HG02938 (cell line): ENCODE data around the gene HCRTR1.
A peak's percentile ranks its signal among the peaks of the same experiment; 100 is the strongest.

Experiments used
- ATAC-seq: cut with Tn5 transposase; IDR thresholded peaks from one replicate; pipeline ENCODE4 v1.9.1; 2021; ENCODE audit warnings: mild to moderate bottlenecking, moderate library complexity; ENCODE audit not compliant: unreplicated experiment

The HCRTR1 gene

DNA sequence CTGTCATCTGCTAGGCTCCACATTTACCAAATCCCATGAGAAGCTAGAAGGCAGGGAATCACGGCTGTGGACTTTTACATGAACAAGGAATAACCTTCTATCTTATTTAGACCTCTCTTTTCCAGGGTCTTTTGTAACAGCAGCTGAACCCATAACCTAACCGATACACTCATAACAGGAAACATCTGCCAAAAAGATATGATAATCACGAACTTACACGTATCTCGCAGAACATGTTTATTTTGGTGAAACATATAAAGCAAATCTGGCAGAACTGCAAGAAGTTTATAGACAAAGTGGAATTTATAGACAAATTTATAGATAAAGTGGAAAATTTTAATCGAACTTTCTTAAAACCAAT, 20.8 kb upstream of the HCRTR1 start:
- no peak for ATAC-seq

DNA sequence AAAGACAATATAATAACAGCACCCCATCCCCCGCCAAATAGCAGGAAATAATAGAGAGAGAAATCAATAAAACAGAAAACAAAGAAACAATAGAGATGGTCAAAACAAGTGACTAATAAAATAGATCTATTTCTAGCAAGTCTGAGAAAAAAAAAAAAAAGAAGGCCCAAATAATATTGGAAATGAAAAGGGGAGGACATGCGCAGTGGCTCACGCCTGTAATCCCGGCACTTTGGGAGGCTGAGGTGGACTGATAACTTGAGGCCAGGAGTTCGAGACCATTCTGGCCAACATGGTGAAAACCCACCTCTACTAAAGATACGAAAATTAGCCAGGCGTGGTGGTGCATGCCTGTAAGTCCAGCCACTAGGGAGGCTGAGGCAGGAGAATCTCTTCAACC, 18.5 kb upstream of the HCRTR1 start:
- no peak for ATAC-seq

GRCh38 chr1:31600641-31601040, 16.8 kb upstream of the HCRTR1 start:
- no peak for ATAC-seq

GRCh38 chr1:31602081-31602480, 15.4 kb upstream of the HCRTR1 start:
- no peak for ATAC-seq

- ATAC-seq: peak; percentile 93
These were observed 11.5 kb upstream of the HCRTR1 start for GRCh38 chr1:31605908-31606427.

GRCh38 chr1:31607360-31607759, 10.1 kb upstream of the HCRTR1 start:
- no peak for ATAC-seq

GRCh38 chr1:31609514-31610118, 7.9 kb upstream of the HCRTR1 start:
- no peak for ATAC-seq

DNA sequence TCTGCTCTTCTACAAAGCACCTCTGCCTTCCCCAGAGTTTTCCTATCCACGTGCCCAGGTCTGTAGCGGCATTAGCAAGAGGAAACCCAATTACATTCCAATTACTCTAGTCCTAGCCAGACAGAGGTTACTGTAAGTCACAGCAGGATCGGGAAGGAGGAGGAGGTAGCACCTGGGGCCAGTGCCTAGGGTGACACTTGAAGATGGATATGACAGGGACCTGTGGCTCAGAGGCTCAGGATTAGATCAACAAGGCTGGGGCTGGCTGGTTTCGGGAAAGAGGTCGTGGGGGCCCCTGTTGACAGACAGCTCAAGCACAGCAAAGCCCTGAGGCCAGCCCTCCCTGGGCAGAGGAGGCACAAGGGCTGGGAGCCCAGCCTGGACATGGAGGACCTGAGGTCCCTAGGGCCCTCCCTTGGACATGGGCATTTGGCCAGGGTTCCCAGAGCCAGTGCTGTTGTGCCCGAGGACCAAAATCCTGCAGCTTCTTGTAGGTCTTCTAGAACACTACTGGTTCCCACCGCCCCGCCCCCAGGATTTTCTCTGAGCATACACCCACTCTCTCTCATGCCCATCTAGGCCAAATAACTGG, 3.0 kb upstream of the HCRTR1 start:
- ATAC-seq: no peak

DNA sequence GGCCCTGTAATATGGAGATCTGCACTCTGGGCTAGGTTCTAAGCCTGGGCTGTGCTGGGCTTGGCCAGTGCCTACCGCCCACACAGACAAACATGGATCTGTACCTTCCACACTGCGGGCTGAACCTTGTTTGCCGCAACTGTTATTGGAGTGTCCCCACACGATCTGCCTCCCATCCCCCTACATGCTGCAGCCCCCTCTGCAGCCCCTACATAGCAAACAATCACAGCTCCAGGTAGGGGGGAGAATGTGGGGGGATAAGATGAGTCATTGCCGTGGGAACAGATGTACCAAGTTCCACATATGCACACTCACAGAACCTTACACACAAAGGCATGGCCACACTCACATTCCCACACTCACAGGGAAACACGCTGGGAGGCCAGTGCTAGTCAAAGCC, 2.1 kb upstream of the HCRTR1 start:
- no peak for ATAC-seq

DNA sequence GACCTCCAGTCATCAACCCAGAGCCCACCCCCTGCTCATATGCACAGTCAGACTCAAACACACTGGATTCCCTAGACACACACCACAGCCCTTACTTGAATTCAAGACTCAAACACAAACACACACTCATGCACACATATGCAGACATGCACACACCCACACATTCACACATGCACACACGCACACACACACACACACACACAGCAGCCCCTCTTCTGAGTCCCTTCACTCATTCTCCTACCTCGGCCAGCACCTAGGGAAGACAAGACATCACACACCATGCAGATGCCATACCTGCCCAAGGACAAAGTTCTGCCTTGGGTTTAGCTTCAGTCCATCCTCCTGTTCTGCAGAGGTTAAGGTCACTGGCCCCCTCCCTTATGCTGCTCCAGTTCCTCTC, 1.6 kb upstream of the HCRTR1 start:
- ATAC-seq: no peak

DNA sequence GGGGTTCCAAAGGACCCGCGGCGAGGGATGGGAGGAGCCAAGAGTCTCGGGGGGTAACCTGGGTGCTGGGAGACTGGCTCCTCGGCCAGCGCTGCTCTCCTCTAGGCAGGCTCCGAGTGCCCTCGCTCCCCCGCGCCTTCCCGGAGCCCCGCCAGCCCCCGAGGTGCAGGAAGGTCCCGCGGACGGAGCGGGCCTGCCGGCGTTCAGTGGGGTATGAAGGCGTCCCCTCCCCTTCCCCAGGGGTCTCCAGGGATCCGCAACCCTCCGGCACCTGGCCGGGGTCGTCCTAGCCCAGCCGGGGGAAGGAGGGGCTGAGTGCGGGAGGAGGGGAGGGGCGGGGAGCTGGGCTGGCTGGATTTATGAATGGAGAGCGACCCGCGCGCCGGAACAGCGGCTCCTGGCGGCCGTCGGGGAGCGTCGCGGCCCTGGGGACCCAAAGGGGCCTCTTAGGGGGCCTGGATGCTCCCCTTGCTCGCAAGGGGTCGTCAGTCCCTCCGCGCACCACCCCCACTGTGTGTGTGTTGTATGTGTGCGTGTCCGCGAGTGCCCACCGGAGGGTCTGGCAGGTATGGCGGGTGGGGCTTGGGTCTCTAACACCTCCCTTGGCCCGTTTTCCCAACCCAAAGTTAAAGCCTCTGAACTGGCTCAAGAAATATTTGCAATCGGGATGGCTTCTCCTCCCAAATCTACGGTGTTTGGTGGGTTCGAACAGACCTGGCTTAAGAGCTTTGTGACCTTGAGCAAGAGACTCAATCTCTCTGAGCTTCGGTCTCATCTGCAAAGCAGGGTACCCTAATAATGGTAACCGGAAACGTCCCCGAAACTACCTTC, 642 bp downstream of the HCRTR1 start:
- ATAC-seq: no peak

- no peak for ATAC-seq
These were observed 1.7 kb downstream of the HCRTR1 start for GRCh38 chr1:31618916-31619846.

GRCh38 chr1:31620631-31621497, 3.4 kb downstream of the HCRTR1 start:
- no peak for ATAC-seq

DNA sequence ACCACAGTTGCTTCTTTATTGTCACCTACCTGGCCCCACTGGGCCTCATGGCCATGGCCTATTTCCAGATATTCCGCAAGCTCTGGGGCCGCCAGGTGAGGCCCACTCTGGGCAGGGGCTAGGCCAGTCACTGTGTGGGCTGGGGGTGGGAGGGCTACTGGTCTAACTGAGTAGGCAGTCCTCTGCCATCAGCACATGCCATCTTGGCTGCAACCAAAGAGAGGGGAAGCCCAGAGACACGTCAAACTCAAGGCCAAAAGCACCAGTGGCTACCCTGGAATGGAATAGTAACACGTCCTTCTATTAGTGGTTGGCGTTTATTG, 4.0 kb downstream of the HCRTR1 start:
- ATAC-seq: no peak

DNA sequence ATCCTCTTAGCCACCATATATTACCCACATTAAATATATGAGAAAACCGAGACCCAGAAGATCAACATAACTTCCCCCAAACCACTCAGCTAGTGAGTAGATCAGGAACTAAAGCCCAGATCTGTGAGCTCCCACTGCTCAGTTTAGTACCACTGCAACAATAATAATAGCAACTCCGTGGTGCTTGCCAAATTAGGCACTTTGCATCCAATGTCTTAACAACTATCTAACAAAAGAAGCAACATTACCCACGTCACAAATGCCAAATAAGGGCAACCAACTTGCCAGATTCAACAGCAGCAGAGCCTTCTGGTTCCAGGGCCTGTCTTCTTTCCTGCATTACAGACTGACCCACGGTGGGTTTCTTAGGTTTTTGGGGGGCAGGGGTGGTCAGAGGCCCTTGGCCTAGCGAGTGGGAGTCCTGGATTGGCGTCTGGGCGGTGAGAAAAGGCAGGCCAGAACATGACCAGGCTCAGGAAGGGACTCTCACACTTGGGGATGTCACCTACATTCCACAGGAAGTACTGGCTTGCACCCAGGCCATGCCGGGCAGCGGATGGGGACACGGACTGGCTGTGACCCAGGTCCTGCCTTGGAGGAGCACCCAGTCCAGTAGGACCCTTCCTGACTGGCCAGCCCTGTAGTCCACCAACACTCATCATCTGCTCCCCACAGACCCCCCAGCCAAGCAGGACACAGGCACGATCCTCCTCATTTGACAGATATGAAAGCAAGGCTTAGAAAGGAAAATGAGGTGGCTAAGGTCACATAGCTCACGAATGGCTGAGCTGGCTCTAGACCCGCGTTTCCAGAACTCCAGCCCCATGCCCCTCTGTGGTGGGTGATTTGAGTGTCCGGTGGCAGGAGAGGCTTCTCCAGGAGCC, 4.6 kb downstream of the HCRTR1 start:
- ATAC-seq: no peak

DNA sequence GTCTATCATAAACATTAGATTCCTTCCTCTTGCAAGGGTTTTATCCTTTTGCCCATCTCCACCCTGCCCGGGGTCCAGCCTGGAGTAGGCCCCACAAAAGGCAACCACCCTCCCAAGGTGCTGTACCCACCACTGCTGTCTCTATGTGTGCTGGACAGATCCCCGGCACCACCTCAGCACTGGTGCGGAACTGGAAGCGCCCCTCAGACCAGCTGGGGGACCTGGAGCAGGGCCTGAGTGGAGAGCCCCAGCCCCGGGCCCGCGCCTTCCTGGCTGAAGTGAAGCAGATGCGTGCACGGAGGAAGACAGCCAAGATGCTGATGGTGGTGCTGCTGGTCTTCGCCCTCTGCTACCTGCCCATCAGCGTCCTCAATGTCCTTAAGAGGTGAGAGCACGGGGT, 5.9 kb downstream of the HCRTR1 start:
- no peak for ATAC-seq

DNA sequence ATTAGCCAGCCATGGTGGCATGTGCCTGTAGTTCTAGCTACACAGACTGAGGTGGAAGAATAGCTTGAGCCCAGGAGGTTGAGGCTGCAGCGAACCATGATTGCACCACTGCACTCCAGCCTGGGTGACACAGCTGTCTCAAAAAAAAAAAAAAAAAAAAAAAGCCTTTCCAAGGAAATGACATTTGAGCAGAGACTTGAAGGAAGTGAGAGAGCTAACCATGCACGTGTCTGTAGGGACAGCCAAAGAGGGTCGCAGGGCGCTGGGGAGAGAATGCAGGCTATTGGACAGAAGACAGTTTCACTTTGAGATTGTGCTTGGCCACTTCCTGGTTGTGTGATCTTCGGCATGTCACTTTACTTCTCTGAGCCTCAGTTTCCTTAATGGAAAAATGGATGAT, 6.8 kb downstream of the HCRTR1 start:
- no peak for ATAC-seq

GRCh38 chr1:31624731-31625514, 7.4 kb downstream of the HCRTR1 start:
- ATAC-seq: no peak
